Measurements from ENCODE around the gene CHL1.

GRCh38 chr3:394775-395174, 198.2 kb downstream of the CHL1 start:
- TF ChIP-seq GATA3 (IDR thresholded peaks at IDR 0.05; ENCODE audit: low read depth, low read length), result no peak
- no peak for TF ChIP-seq GATA2 (IDR thresholded peaks at IDR 0.05; ENCODE audit: low read depth, low read length)
